Natural killer cell (primary cell): ENCODE data around the gene PTPN14. TPM values are rescaled to one million over a fixed set of nuclear protein-coding genes. Genes with fewer than 3 reads are reported as not detected.

ENCODE experiments used
- ATAC-seq, 3 donors: fragments of 150-1000 bp in 2 of 3; fragments of 200-7000 bp in 1 of 3; cut with Tn5 transposase; 1 replicate in 1 of 3; 2 replicates in 2 of 3; pipeline ENCODE4 v1.10.0; 2021; ENCODE audit warnings: mild to moderate bottlenecking in 2 of 3, moderate library complexity in 2 of 3
- DNase-seq, 2 donors: peaks; one replicate each; pipeline versions ENCODE4 v3.0.0 to v3.0.0-alpha.2; 2013 to 2021; ENCODE audit warnings: mixed read lengths in 1 of 2
- H3K27ac ChIP-seq: one replicate; pipeline ENCODE4 v1.5.1; 2013; ENCODE audit warnings: mild to moderate bottlenecking, low read length
- H3K27me3 ChIP-seq: one replicate; pipeline ENCODE4 v1.6.1; 2013; ENCODE audit warnings: low read length; ENCODE audit not compliant: control insufficient read depth, insufficient read depth
- H3K36me3 ChIP-seq: one replicate; pipeline ENCODE4 v1.6.1; 2013; ENCODE audit warnings: low read length; ENCODE audit not compliant: control insufficient read depth, insufficient read depth
- H3K4me1 ChIP-seq: one replicate; pipeline ENCODE4 v1.6.1; 2013; ENCODE audit warnings: low read length; ENCODE audit not compliant: control insufficient read depth, insufficient read depth
- H3K4me3 ChIP-seq: one replicate; pipeline ENCODE4 v1.5.1; 2013; ENCODE audit warnings: low read length
- H3K9me3 ChIP-seq: one replicate; pipeline ENCODE4 v1.6.1; 2013; ENCODE audit warnings: low read length; ENCODE audit not compliant: control insufficient read depth, insufficient read depth
- H3K27ac Mint-ChIP-seq, 2 donors: one replicate each; pipeline ENCODE4 v1.8.0; 2022; ENCODE audit warnings: mild to moderate bottlenecking in 2 of 2, mixed read lengths in 2 of 2, moderate library complexity in 1 of 2
- H3K27me3 Mint-ChIP-seq, 2 donors: one replicate each; pipeline ENCODE4 v1.8.0; 2022; ENCODE audit warnings: low read depth in 2 of 2, mixed read lengths in 2 of 2
- H3K36me3 Mint-ChIP-seq: one replicate; pipeline ENCODE4 v1.8.0; 2022; ENCODE audit warnings: mixed read lengths
- H3K4me1 Mint-ChIP-seq, 2 donors: one replicate each; pipeline ENCODE4 v1.8.0; 2022; ENCODE audit warnings: mixed read lengths in 2 of 2
- H3K4me3 Mint-ChIP-seq: one replicate; pipeline ENCODE4 v1.8.0; 2022; ENCODE audit warnings: mild to moderate bottlenecking, moderate library complexity, mixed read lengths
- H3K9me3 Mint-ChIP-seq, 2 donors: one replicate each; pipeline ENCODE4 v1.8.0; 2022; ENCODE audit warnings: mixed read lengths in 2 of 2
- CTCF ChIP-seq: fragments of 200-600 bp; IDR thresholded peaks from one replicate; pipeline ENCODE4 v1.8.0; 2022; ENCODE audit warnings: antibody characterized with exemption
- WGBS: methylation state at CpG from one replicate; pipeline ENCODE4 v1.1.7; 2013; ENCODE audit warnings: missing lambda C conversion rate; ENCODE audit not compliant: insufficient coverage; 5-methylcytosine and 5-hydroxymethylcytosine counted together
- intact Hi-C: fragments of 100-400 bp; cut with micrococcal nuclease; formaldehyde crosslinking; loops from one replicate; pipeline ENCODE4 v1.14.2; 2022
- total RNA-seq, 4 donors: library from RNA; stranded (reverse); fragments of 120-200 nt in 1 of 4; gene quantifications; one replicate each; pipeline versions ENCODE4 v1.2.3 to v1.2.4, GENCODE V29; 2013 to 2022

The PTPN14 gene
- total RNA-seq, 3 donors from 2014 or later (not counting 1 experiment from before 2014, with no cell fraction given): 0.02 TPM; not detected in 2

- Histone ChIP-seq H3K36me3 (no peaks in the 10 kb centered on the region), H3K4me3 (no peak overlapping the region), H3K9me3 (no peaks in the 10 kb centered on the region), H3K4me1 (no peaks in the 10 kb centered on the region), H3K27ac (no peak overlapping the region), H3K27me3 (no peaks in the 10 kb centered on the region)
- peaks cover 11 to 47% of the 10 kb centered on the region in 2 donors for H3K27me3 Mint-ChIP-seq
- H3K4me3 Mint-ChIP-seq: no peak overlapping the region
- H3K27ac Mint-ChIP-seq: no peak overlapping the region
- no peak for TF ChIP-seq CTCF
- intact Hi-C loops: no loop called here
- 67% methylated on average over 8 of the region's 9 CpGs for WGBS
- H3K4me1 Mint-ChIP-seq: no peaks in the 10 kb centered on the region
- DNase-seq (no peak), ATAC-seq (no peak)
- no peaks in the 10 kb centered on the region for H3K36me3 Mint-ChIP-seq
- H3K9me3 Mint-ChIP-seq: no peaks in the 10 kb centered on the region
Observed at GRCh38 chr1:214362188-214362882, 189.1 kb downstream of the PTPN14 start.

- WGBS: 70% methylated on average over 1 of the region's 1 CpG
- Mint-ChIP-seq H3K27me3 (peaks cover 15 to 43% of the 10 kb centered on the region in 2 donors), H3K4me1 (no peaks in the 10 kb centered on the region), H3K9me3 (no peaks in the 10 kb centered on the region), H3K27ac (no peak overlapping the region), H3K36me3 (no peaks in the 10 kb centered on the region), H3K4me3 (no peak overlapping the region)
- TF ChIP-seq CTCF: no peak
- Histone ChIP-seq H3K27ac (no peak overlapping the region), H3K4me1 (no peaks in the 10 kb centered on the region), H3K4me3 (no peak overlapping the region), H3K36me3 (no peaks in the 10 kb centered on the region), H3K9me3 (no peaks in the 10 kb centered on the region), H3K27me3 (no peaks in the 10 kb centered on the region)
- intact Hi-C loops: no loop called here
- ATAC-seq (no peak), DNase-seq (no peak)
Observed at GRCh38 chr1:214361636-214362035, 189.8 kb downstream of the PTPN14 start.

- no peaks in the 10 kb centered on the region for H3K27me3 ChIP-seq
- DNase-seq: no peak
- Mint-ChIP-seq H3K4me3 (no peak overlapping the region), H3K27ac (no peak overlapping the region), H3K4me1 (no peaks in the 10 kb centered on the region), H3K9me3 (no peaks in the 10 kb centered on the region), H3K27me3 (peaks cover 10 to 34% of the 10 kb centered on the region in 2 donors), H3K36me3 (no peaks in the 10 kb centered on the region)
- WGBS: 51% methylated on average over 2 of the region's 3 CpGs
- no peaks in the 10 kb centered on the region for H3K36me3 ChIP-seq
- intact Hi-C loops: no loop called here
- no peak overlapping the region for H3K27ac ChIP-seq
- H3K9me3 ChIP-seq: no peaks in the 10 kb centered on the region
- ATAC-seq: no peak
- H3K4me1 ChIP-seq: no peaks in the 10 kb centered on the region
- H3K4me3 ChIP-seq: no peak overlapping the region
- TF ChIP-seq CTCF: no peak
Observed at GRCh38 chr1:214360525-214361164, 190.8 kb downstream of the PTPN14 start.
